Naive thymus-derived CD4-positive, alpha-beta T cell (primary cell): ENCODE data around the gene CNTLN. TPM values are rescaled to one million over a fixed set of nuclear protein-coding genes. Genes with fewer than 3 reads are reported as not detected.
"Not testable (repeated sequence)": the region's sequence is repeated elsewhere in the genome, so short reads cannot be mapped to it uniquely, and the experiment has no call there.

Experiments used
- ATAC-seq: fragments of 150-1000 bp; cut with Tn5 transposase; 2 replicates; pipeline ENCODE4 v1.10.0; 2021; ENCODE audit warnings: mild to moderate bottlenecking, moderate library complexity
- CTCF ChIA-PET: fragments of 350-600 bp; sonication (Branson Sonifier 250); formaldehyde crosslinking; loops from one replicate; lab custom pipeline; 2021; ENCODE audit warnings: antibody characterized with exemption; lab: Charles Lee
- POLR2A ChIA-PET: fragments of 350-600 bp; sonication (Branson Sonifier 250); formaldehyde crosslinking; loops from one replicate; lab custom pipeline; 2021; ENCODE audit warnings: antibody characterized with exemption, inconsistent platforms; lab: Charles Lee
- DNase-seq, 9 donors: peaks; one replicate each; pipeline versions ENCODE4 v3.0.0 to v3.0.0-alpha.2; 2020 to 2022; ENCODE audit warnings: mixed read lengths in 1 of 9
- H3K27ac ChIP-seq: one replicate; pipeline ENCODE4 v1.7.0; 2013; ENCODE audit warnings: mild to moderate bottlenecking, low read depth, low read length, moderate library complexity
- H3K27me3 ChIP-seq, 2 donors: one replicate each; pipeline ENCODE4 v1.7.0; 2013; ENCODE audit warnings: low read length in 2 of 2, mild to moderate bottlenecking in 2 of 2, moderate library complexity in 2 of 2; ENCODE audit not compliant: control insufficient read depth in 2 of 2, insufficient read depth in 2 of 2
- H3K36me3 ChIP-seq, 3 experiments: 1 replicate in 2 of 3; 2 replicates in 1 of 3; pipeline ENCODE4 v1.7.0; 2013; ENCODE audit warnings: low read length in 3 of 3, mild to moderate bottlenecking in 3 of 3, moderate library complexity in 1 of 3; ENCODE audit not compliant: insufficient read depth in 3 of 3, control insufficient read depth in 2 of 3
- H3K4me1 ChIP-seq, 2 donors: one replicate each; pipeline ENCODE4 v1.7.0; 2013; ENCODE audit warnings: low read length in 2 of 2, mild to moderate bottlenecking in 2 of 2, moderate library complexity in 1 of 2; ENCODE audit not compliant: control insufficient read depth in 2 of 2, insufficient read depth in 2 of 2
- H3K4me3 ChIP-seq: 2 replicates; pipeline ENCODE4 v1.7.0; 2013; ENCODE audit warnings: mild to moderate bottlenecking, low read length
- H3K9me3 ChIP-seq, 3 experiments: 1 replicate in 2 of 3; 2 replicates in 1 of 3; pipeline ENCODE4 v1.7.0; 2013; ENCODE audit warnings: low read length in 3 of 3; ENCODE audit not compliant: control insufficient read depth in 2 of 3
- H3K27ac Mint-ChIP-seq, 9 donors: one replicate each; pipeline ENCODE4 v1.8.0; 2020 to 2022; ENCODE audit warnings: mixed read lengths in 9 of 9, mild to moderate bottlenecking in 8 of 9, moderate library complexity in 5 of 9, inconsistent platforms in 2 of 9
- H3K27me3 Mint-ChIP-seq, 5 donors: one replicate each; pipeline ENCODE4 v1.8.0; 2021 to 2022; ENCODE audit warnings: mixed read lengths in 5 of 5, mild to moderate bottlenecking in 1 of 5
- H3K36me3 Mint-ChIP-seq, 5 donors: one replicate each; pipeline ENCODE4 v1.8.0; 2020 to 2022; ENCODE audit warnings: mixed read lengths in 5 of 5, mild to moderate bottlenecking in 3 of 5, inconsistent platforms in 1 of 5
- H3K4me1 Mint-ChIP-seq, 7 donors: one replicate each; pipeline ENCODE4 v1.8.0; 2020 to 2022; ENCODE audit warnings: mixed read lengths in 7 of 7, mild to moderate bottlenecking in 3 of 7, inconsistent platforms in 1 of 7
- H3K4me3 Mint-ChIP-seq, 10 donors: one replicate each; pipeline ENCODE4 v1.8.0; 2020 to 2022; ENCODE audit warnings: mild to moderate bottlenecking in 10 of 10, mixed read lengths in 10 of 10, moderate library complexity in 6 of 10, inconsistent platforms in 2 of 10
- H3K9me3 Mint-ChIP-seq, 11 donors: one replicate each; pipeline ENCODE4 v1.8.0; 2020 to 2022; ENCODE audit warnings: mixed read lengths in 11 of 11, mild to moderate bottlenecking in 4 of 11, inconsistent platforms in 1 of 11, moderate library complexity in 1 of 11
- intact Hi-C, 2 donors: fragments of 100-400 bp; cut with micrococcal nuclease; formaldehyde crosslinking; loops; one replicate each; pipeline ENCODE4 v1.15.1; 2023
- polyA plus RNA-seq, 2 donors: library from polyadenylated mRNA; unstranded; fragments of 300-500 nt; fragmentation: Illumina TruSeq; gene quantifications; one replicate each; pipeline ENCODE4 v1.2.3, GENCODE V29; 2021
- total RNA-seq, 6 experiments: library from RNA in 5 of 6; stranded (reverse) in 5 of 6; gene quantifications; 1 replicate in 5 of 6; 2 replicates in 1 of 6; pipeline ENCODE4 v1.2.3 and lab custom pipeline; 2021 to 2026

Gene CNTLN
- total and polyA plus RNA-seq, 7 experiments from 2014 or later, result 0.21 to 2.7 (median 1.0) TPM; not detected in 3

GRCh38 chr9:17166346-17166745 lies 31.5 kb downstream of the CNTLN start:
- Mint-ChIP-seq H3K4me3 (no peak overlapping the region), H3K27ac (no peak overlapping the region), H3K36me3 (no peaks in the 10 kb centered on the region), H3K9me3 (peaks cover 0 to 14% (median 5%) of the 10 kb centered on the region in 11 donors), H3K4me1 (no peaks in the 10 kb centered on the region), H3K27me3 (peaks cover 0 to 3% (median 0%) of the 10 kb centered on the region in 5 donors)
- ATAC-seq, result no peak
- Histone ChIP-seq H3K36me3 (no peaks in the 10 kb centered on the region), H3K4me3 (no peak overlapping the region), H3K27ac (no peak overlapping the region), H3K4me1 (no peaks in the 10 kb centered on the region), H3K27me3 (no peaks in the 10 kb centered on the region), H3K9me3 (peaks cover 0 to 1% (median 0%) of the 10 kb centered on the region in 3 experiments)
- POLR2A ChIA-PET, result no interaction called here
- intact Hi-C loops, result no loop called here
- DNase-seq, result no peak
- CTCF ChIA-PET, result no interaction called here

GRCh38 chr9:17171309-17172094 lies 36.7 kb downstream of the CNTLN start:
- ATAC-seq (no peak), DNase-seq (no peak)
- Mint-ChIP-seq H3K4me3 (no peak overlapping the region), H3K4me1 (no peaks in the 10 kb centered on the region), H3K27ac (no peak overlapping the region), H3K9me3 (peaks cover 0 to 11% (median 8%) of the 10 kb centered on the region in 11 donors), H3K36me3 (no peaks in the 10 kb centered on the region), H3K27me3 (no peaks in the 10 kb centered on the region)
- H3K9me3 ChIP-seq, result peaks cover 0 to 3% (median 0%) of the 10 kb centered on the region in 3 experiments
- POLR2A ChIA-PET, result no interaction called here
- H3K36me3 ChIP-seq, result no peaks in the 10 kb centered on the region
- H3K27ac ChIP-seq, result no peak overlapping the region
- H3K4me1 ChIP-seq, result no peaks in the 10 kb centered on the region
- no peak overlapping the region for H3K4me3 ChIP-seq
- no peaks in the 10 kb centered on the region for H3K27me3 ChIP-seq
- intact Hi-C loops, result no loop called here
- CTCF ChIA-PET, result no interaction called here

- ATAC-seq, DNase-seq, H3K27ac ChIP-seq, H3K36me3 ChIP-seq, intact Hi-C loops, H3K4me1 Mint-ChIP-seq, H3K27me3 Mint-ChIP-seq, POLR2A ChIA-PET, H3K4me3 ChIP-seq, H3K36me3 Mint-ChIP-seq, H3K4me3 Mint-ChIP-seq, H3K4me1 ChIP-seq, H3K9me3 ChIP-seq, CTCF ChIA-PET, H3K27me3 ChIP-seq, H3K27ac Mint-ChIP-seq: not testable (repeated sequence)
- H3K9me3 Mint-ChIP-seq, result peaks cover 0 to 15% (median 5%) of the 10 kb centered on the region in 11 donors
Observed at GRCh38 chr9:17177496-17177895, 42.7 kb downstream of the CNTLN start.

- intact Hi-C loops, result no loop called here
- H3K9me3 ChIP-seq, result no peaks in the 10 kb centered on the region
- Mint-ChIP-seq H3K27me3 (no peaks in the 10 kb centered on the region), H3K4me3 (no peak overlapping the region), H3K9me3 (peaks cover 0 to 12% (median 0%) of the 10 kb centered on the region in 11 donors), H3K4me1 (no peaks in the 10 kb centered on the region), H3K36me3 (no peaks in the 10 kb centered on the region), H3K27ac (no peak overlapping the region)
- H3K4me1 ChIP-seq, result no peaks in the 10 kb centered on the region
- no peaks in the 10 kb centered on the region for H3K36me3 ChIP-seq
- no peak overlapping the region for H3K4me3 ChIP-seq
- ChIA-PET CTCF (no interaction called here), POLR2A (no interaction called here)
- H3K27ac ChIP-seq, result no peak overlapping the region
- DNase-seq, result no peak
- no peak for ATAC-seq
- no peaks in the 10 kb centered on the region for H3K27me3 ChIP-seq
Observed at GRCh38 chr9:17185481-17186029, 50.7 kb downstream of the CNTLN start.

GRCh38 chr9:17191082-17191481 lies 56.2 kb downstream of the CNTLN start:
- Mint-ChIP-seq H3K9me3 (peaks cover 0 to 4% (median 0%) of the 10 kb centered on the region in 11 donors), H3K4me1 (no peaks in the 10 kb centered on the region), H3K27ac (no peak overlapping the region), H3K36me3 (no peaks in the 10 kb centered on the region), H3K4me3 (no peak overlapping the region), H3K27me3 (no peaks in the 10 kb centered on the region)
- ChIA-PET POLR2A (no interaction called here), CTCF (no interaction called here)
- no peaks in the 10 kb centered on the region for H3K4me1 ChIP-seq
- no peak overlapping the region for H3K27ac ChIP-seq
- no peaks in the 10 kb centered on the region for H3K27me3 ChIP-seq
- H3K4me3 ChIP-seq, result no peak overlapping the region
- intact Hi-C loops, result no loop called here
- DNase-seq (no peak), ATAC-seq (no peak)
- no peaks in the 10 kb centered on the region for H3K9me3 ChIP-seq
- H3K36me3 ChIP-seq, result no peaks in the 10 kb centered on the region

- ATAC-seq (no peak), DNase-seq (no peak)
- no peak overlapping the region for H3K27ac ChIP-seq
- intact Hi-C loops, result no loop called here
- H3K4me3 Mint-ChIP-seq, result no peak overlapping the region
- POLR2A ChIA-PET, result no interaction called here
- peaks cover 0 to 7% (median 0%) of the 10 kb centered on the region in 5 donors for H3K36me3 Mint-ChIP-seq
- no peaks in the 10 kb centered on the region for H3K9me3 ChIP-seq
- H3K27ac Mint-ChIP-seq, result no peak overlapping the region
- no peaks in the 10 kb centered on the region for H3K27me3 Mint-ChIP-seq
- H3K4me1 ChIP-seq, result no peaks in the 10 kb centered on the region
- no peaks in the 10 kb centered on the region for H3K4me1 Mint-ChIP-seq
- CTCF ChIA-PET, result no interaction called here
- no peaks in the 10 kb centered on the region for H3K27me3 ChIP-seq
- no peak overlapping the region for H3K4me3 ChIP-seq
- no peaks in the 10 kb centered on the region for H3K36me3 ChIP-seq
- peaks cover 4 to 51% (median 16%) of the 10 kb centered on the region in 11 donors for H3K9me3 Mint-ChIP-seq
Observed at GRCh38 chr9:17204611-17205152, 69.8 kb downstream of the CNTLN start.
